ENCODE measurements around the gene PDZD7. TPM values are rescaled to one million over a fixed set of nuclear protein-coding genes. Genes with fewer than 3 reads are reported as not detected.

Gene PDZD7
- total RNA-seq, 1 experiment from 2014 or later = 6.1 TPM

GRCh38 chr10:101040061-101040460, 9.1 kb upstream of the PDZD7 start:
- RAD21 ChIA-PET (ENCODE audit: low non-redundant PET in 1 of 2, low total read pairs in 2 of 2, uncharacterized antibody in 2 of 2, unreplicated experiment in 2 of 2) = interaction anchor here in 1 of 2 experiments (1.2 to 1.3 kb wide), 2 partner anchors 21 to 25 kb away, joined by 3 read pairs; no protein-coding TSS in a partner anchor
- no peak for ATAC-seq
- CTCF ChIA-PET = interaction anchor here (1.7 to 5.4 kb wide), 5 partner anchors 9 to 102 kb away, joined by 8 to 118 read pairs (median 55); partner anchors contain the start of genes PDZD7 and SFXN3
- TF ChIP-seq CBX3 (IDR thresholded peaks at IDR 0.05; ENCODE audit: low read depth) (no peak), ZNF274 (IDR thresholded peaks at IDR 0.05; ENCODE audit: low read depth, low read length) (no peak), EGR1 (IDR thresholded peaks at IDR 0.05; ENCODE audit: low read depth) (no peak), POLR2AphosphoS5 (IDR thresholded peaks at IDR 0.05; ENCODE audit: low read depth, low read length) (no peak), SIN3A (IDR thresholded peaks at IDR 0.05; ENCODE audit: low read depth) (no peak), ZBTB33 (IDR thresholded peaks at IDR 0.05; ENCODE audit: extremely low read depth, insufficient replicate concordance, low read length) (no peak)
- Histone ChIP-seq H2AFZ (ENCODE audit: low read depth, low read length, poor library complexity, severe bottlenecking) (no peak overlapping the region), H3K9me2 (ENCODE audit: insufficient read depth) (no peaks in the 10 kb centered on the region), H3K36me3 (ENCODE audit: control insufficient read depth in 1 of 2, insufficient read depth in 2 of 2, low read length in 2 of 2) (peaks cover 17 to 37% of the 10 kb centered on the region in 2 experiments), H3K79me2 (ENCODE audit: insufficient read depth, low read length) (peaks cover 15% of the 10 kb centered on the region; the same call in 1 of the 2 replicates), H3K4me2 (ENCODE audit: low read length) (no peak overlapping the region), H4K20me1 (ENCODE audit: insufficient read depth) (no peaks in the 10 kb centered on the region), H3K9me3 (ENCODE audit: control insufficient read depth in 1 of 2, insufficient read depth in 1 of 2, low read depth in 1 of 2, low read length in 2 of 2) (no peaks in the 10 kb centered on the region), H3K9ac (ENCODE audit: low read length) (no peak overlapping the region), H3K4me3 (replicated peaks in 1 of 2; ENCODE audit: low read depth in 1 of 2, low read length in 2 of 2) (no peak overlapping the region), H3K4me1 (ENCODE audit: control insufficient read depth in 1 of 2, insufficient read depth in 2 of 2, low read length in 2 of 2) (peaks cover 26 to 33% of the 10 kb centered on the region in 2 experiments), H3K27me3 (ENCODE audit: insufficient read depth, low read length) (no peaks in the 10 kb centered on the region), H3K27ac (ENCODE audit: low read depth, low read length) (no peak overlapping the region)
- no peak for DNase-seq (ENCODE audit: low read depth, low spot score)
- intact Hi-C loops (cut with micrococcal nuclease) = loop anchor here (2.0 kb wide), 1 partner anchor 173 kb away; no protein-coding TSS in a partner anchor
- BruUV-seq (replicated peaks) = no TSS peak
- POLR2A ChIA-PET = interaction anchor here (1.1 kb wide), 1 partner anchor 9 kb away, joined by 4 read pairs; the partner anchor contains the start of genes PDZD7 and SFXN3

GRCh38 chr10:101038484-101038883, 7.6 kb upstream of the PDZD7 start:
- Histone ChIP-seq H3K9me2 (ENCODE audit: insufficient read depth) (no peaks in the 10 kb centered on the region), H3K4me1 (ENCODE audit: control insufficient read depth in 1 of 2, insufficient read depth in 2 of 2, low read length in 2 of 2) (peaks cover 21 to 28% of the 10 kb centered on the region in 2 experiments), H3K79me2 (ENCODE audit: insufficient read depth, low read length) (peaks cover 7% of the 10 kb centered on the region), H3K9ac (ENCODE audit: low read length) (no peak overlapping the region), H3K9me3 (ENCODE audit: control insufficient read depth in 1 of 2, insufficient read depth in 1 of 2, low read depth in 1 of 2, low read length in 2 of 2) (no peaks in the 10 kb centered on the region), H4K20me1 (ENCODE audit: insufficient read depth) (no peaks in the 10 kb centered on the region), H3K4me2 (ENCODE audit: low read length) (no peak overlapping the region), H3K4me3 (replicated peaks in 1 of 2; ENCODE audit: low read depth in 1 of 2, low read length in 2 of 2) (no peak overlapping the region), H3K27ac (ENCODE audit: low read depth, low read length) (no peak overlapping the region), H3K27me3 (ENCODE audit: insufficient read depth, low read length) (no peaks in the 10 kb centered on the region), H3K36me3 (ENCODE audit: control insufficient read depth in 1 of 2, insufficient read depth in 2 of 2, low read length in 2 of 2) (peaks cover 22 to 43% of the 10 kb centered on the region in 2 experiments), H2AFZ (ENCODE audit: low read depth, low read length, poor library complexity, severe bottlenecking) (no peak overlapping the region)
- TF ChIP-seq MAX (IDR thresholded peaks at IDR 0.05) (no peak), CEBPB (IDR thresholded peaks at IDR 0.05; ENCODE audit: low read depth) (no peak), EGR1 (IDR thresholded peaks at IDR 0.05; ENCODE audit: low read depth) (no peak)
- ChIA-PET CTCF (interaction anchor here (1.4 kb wide), 2 partner anchors 12 to 42 kb away, joined by 3 to 5 read pairs; no protein-coding TSS in a partner anchor), POLR2A (no interaction called here), RAD21 (ENCODE audit: low non-redundant PET in 1 of 2, low total read pairs in 2 of 2, uncharacterized antibody in 2 of 2, unreplicated experiment in 2 of 2) (no interaction called here)
- intact Hi-C loops (cut with micrococcal nuclease) = no loop called here
- DNase-seq (ENCODE audit: low read depth, low spot score) = no peak
- BruUV-seq (replicated peaks) = no TSS peak
- no peak for ATAC-seq
